ENCODE results near the gene DNPH1. TPM values are rescaled to one million over a fixed set of nuclear protein-coding genes. Genes with fewer than 3 reads are reported as not detected.

DNPH1 gene
- total and polyA plus RNA-seq, 9 of the 15 experiments (the other 6 are each of a cell fraction or from before 2014, with no cell fraction given), result 7.3 to 300 (median 68.7) TPM

DNA sequence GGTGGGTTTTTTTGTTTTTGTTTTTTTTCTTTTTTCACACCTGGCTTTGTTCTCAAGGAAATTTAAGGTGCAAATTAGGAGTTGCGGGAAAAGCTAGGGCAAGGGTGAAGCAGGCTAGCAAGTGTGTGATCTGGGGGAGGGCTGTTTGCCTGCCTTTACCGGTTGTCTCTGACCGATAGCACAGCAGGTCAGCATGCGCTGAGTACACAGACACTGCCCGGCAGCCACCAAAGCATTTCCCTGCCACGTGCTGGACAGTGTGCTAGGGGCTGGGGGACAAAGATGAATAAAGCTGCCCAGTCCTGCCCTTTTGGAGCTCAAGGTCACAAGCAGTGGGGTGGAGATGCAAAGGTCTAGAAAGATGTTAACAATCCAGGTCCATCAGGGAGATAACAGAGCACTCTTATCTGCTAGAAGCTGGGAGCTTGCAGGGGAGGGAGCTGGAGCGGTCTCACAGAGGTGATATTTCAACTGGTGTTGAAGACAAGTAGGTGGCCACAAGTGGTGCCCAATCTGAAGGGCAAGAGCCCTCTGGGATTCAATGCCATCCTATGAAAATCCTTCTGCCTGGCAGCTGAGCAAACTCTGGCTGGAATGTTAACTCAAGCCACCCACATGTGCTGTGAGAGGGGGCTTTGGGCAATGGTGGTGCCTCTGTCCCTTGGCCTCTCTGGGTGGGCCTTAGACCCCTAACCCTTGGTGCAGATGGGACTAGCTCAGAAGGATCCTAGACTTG, 38.5 kb upstream of the DNPH1 start (continued):
- TF ChIP-seq, protein P1, sequence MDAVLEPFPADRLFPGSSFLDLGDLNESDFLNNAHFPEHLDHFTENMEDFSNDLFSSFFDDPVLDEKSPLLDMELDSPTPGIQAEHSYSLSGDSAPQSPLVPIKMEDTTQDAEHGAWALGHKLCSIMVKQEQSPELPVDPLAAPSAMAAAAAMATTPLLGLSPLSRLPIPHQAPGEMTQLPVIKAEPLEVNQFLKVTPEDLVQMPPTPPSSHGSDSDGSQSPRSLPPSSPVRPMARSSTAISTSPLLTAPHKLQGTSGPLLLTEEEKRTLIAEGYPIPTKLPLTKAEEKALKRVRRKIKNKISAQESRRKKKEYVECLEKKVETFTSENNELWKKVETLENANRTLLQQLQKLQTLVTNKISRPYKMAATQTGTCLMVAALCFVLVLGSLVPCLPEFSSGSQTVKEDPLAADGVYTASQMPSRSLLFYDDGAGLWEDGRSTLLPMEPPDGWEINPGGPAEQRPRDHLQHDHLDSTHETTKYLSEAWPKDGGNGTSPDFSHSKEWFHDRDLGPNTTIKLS (IDR thresholded peaks at IDR 0.05; ENCODE audit: borderline replicate concordance, low read depth), result peak; percentile 67; the same call in 1 of the 2 replicates
- TF ChIP-seq ZNF212 (CRISPR knock-in tag; IDR thresholded peaks at IDR 0.05) (no peak), ZNF830 (CRISPR knock-in tag; IDR thresholded peaks at IDR 0.05) (no peak), ZNF232 (CRISPR knock-in tag; IDR thresholded peaks at IDR 0.05) (no peak), HDAC2 (IDR thresholded peaks at IDR 0.05) (peak; percentile 64), POLR2AphosphoS2 (IDR thresholded peaks at IDR 0.05; ENCODE audit: low read length) (no peak), PHB2 (IDR thresholded peaks at IDR 0.05; ENCODE audit: low read depth) (no peak), ADNP (tag; IDR thresholded peaks at IDR 0.05) (no peak), PURB (CRISPR knock-in tag; IDR thresholded peaks at IDR 0.05; ENCODE audit: low read depth) (no peak), ZNF263 (CRISPR knock-in tag; IDR thresholded peaks at IDR 0.05; ENCODE audit: borderline replicate concordance) (no peak), NFIC (IDR thresholded peaks at IDR 0.05) (peak; percentile 40; the same call in 1 of the 2 replicates), CCAR2 (IDR thresholded peaks at IDR 0.05; ENCODE audit: low read depth, low read length) (no peak), YY1 (IDR thresholded peaks at IDR 0.05; ENCODE audit: borderline replicate concordance in 1 of 3, control insufficient read depth in 1 of 3, extremely low read depth in 1 of 3, insufficient read depth in 3 of 3, insufficient read length in 1 of 3, insufficient replicate concordance in 2 of 3, low read depth in 1 of 3, low read length in 2 of 3) (no peak), NFRKB (IDR thresholded peaks at IDR 0.05; ENCODE audit: low read depth) (no peak), RBFOX2 (IDR thresholded peaks at IDR 0.05; ENCODE audit: low read depth, low read length) (no peak), BMI1 (IDR thresholded peaks at IDR 0.05; ENCODE audit: low read length) (no peak)
- TF ChIP-seq, protein P2, sequence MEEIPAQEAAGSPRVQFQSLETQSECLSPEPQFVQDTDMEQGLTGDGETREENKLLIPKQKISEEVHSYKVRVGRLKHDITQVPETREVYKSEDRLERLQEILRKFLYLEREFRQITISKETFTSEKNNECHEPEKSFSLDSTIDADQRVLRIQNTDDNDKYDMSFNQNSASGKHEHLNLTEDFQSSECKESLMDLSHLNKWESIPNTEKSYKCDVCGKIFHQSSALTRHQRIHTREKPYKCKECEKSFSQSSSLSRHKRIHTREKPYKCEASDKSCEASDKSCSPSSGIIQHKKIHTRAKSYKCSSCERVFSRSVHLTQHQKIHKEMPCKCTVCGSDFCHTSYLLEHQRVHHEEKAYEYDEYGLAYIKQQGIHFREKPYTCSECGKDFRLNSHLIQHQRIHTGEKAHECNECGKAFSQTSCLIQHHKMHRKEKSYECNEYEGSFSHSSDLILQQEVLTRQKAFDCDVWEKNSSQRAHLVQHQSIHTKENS (CRISPR knock-in tag; IDR thresholded peaks at IDR 0.05), result no peak
- TF ChIP-seq, protein P3, sequence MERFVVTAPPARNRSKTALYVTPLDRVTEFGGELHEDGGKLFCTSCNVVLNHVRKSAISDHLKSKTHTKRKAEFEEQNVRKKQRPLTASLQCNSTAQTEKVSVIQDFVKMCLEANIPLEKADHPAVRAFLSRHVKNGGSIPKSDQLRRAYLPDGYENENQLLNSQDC (CRISPR knock-in tag; IDR thresholded peaks at IDR 0.05), result no peak
- TF ChIP-seq, protein P4, sequence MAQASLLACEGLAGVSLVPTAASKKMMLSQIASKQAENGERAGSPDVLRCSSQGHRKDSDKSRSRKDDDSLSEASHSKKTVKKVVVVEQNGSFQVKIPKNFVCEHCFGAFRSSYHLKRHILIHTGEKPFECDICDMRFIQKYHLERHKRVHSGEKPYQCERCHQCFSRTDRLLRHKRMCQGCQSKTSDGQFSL (CRISPR knock-in tag; IDR thresholded peaks at IDR 0.05), result peak; percentile 40; the same call in 1 of the 2 replicates
- TF ChIP-seq, protein P4 (tag; IDR thresholded peaks at IDR 0.05), result no peak
- TF ChIP-seq, protein P5, sequence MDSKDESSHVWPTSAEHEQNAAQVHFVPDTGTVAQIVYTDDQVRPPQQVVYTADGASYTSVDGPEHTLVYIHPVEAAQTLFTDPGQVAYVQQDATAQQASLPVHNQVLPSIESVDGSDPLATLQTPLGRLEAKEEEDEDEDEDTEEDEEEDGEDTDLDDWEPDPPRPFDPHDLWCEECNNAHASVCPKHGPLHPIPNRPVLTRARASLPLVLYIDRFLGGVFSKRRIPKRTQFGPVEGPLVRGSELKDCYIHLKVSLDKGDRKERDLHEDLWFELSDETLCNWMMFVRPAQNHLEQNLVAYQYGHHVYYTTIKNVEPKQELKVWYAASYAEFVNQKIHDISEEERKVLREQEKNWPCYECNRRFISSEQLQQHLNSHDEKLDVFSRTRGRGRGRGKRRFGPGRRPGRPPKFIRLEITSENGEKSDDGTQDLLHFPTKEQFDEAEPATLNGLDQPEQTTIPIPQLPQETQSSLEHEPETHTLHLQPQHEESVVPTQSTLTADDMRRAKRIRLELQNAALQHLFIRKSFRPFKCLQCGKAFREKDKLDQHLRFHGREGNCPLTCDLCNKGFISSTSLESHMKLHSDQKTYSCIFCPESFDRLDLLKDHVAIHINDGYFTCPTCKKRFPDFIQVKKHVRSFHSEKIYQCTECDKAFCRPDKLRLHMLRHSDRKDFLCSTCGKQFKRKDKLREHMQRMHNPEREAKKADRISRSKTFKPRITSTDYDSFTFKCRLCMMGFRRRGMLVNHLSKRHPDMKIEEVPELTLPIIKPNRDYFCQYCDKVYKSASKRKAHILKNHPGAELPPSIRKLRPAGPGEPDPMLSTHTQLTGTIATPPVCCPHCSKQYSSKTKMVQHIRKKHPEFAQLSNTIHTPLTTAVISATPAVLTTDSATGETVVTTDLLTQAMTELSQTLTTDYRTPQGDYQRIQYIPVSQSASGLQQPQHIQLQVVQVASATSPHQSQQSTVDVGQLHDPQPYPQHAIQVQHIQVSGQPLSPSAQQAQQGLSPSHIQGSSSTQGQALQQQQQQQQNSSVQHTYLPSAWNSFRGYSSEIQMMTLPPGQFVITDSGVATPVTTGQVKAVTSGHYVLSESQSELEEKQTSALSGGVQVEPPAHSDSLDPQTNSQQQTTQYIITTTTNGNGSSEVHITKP (IDR thresholded peaks at IDR 0.05; ENCODE audit: partially characterized antibody), result no peak
